Measurements from ENCODE around the gene MACO1.

The MACO1 gene

GRCh38 chr1:25473653-25474225 lies 43.0 kb downstream of the MACO1 start:
- H3K27ac ChIP-seq (ENCODE audit: low read depth, low read length) = no peak overlapping the region
- peaks cover 0 to 20% of the 10 kb centered on the region in 2 donors for H3K4me1 ChIP-seq (ENCODE audit: control insufficient read depth in 1 of 2, insufficient read depth in 2 of 2, low read length in 2 of 2)
- no peaks in the 10 kb centered on the region for H3K9me3 ChIP-seq (ENCODE audit: control insufficient read depth in 1 of 2, low read length in 2 of 2)
- no peak overlapping the region for H3K9ac ChIP-seq (ENCODE audit: low read depth in 1 of 2, low read length in 2 of 2)
- no peak overlapping the region for H3K4me3 ChIP-seq (ENCODE audit: low read depth in 1 of 2, low read length in 2 of 2)
- no peaks in the 10 kb centered on the region for H3K27me3 ChIP-seq (ENCODE audit: control insufficient read depth in 1 of 2, insufficient read depth in 2 of 2, low read length in 2 of 2)
- H3K36me3 ChIP-seq (ENCODE audit: control insufficient read depth in 1 of 2, insufficient read depth in 2 of 2, low read length in 2 of 2) = peaks cover 3% of the 10 kb centered on the region in 2 donors

DNA sequence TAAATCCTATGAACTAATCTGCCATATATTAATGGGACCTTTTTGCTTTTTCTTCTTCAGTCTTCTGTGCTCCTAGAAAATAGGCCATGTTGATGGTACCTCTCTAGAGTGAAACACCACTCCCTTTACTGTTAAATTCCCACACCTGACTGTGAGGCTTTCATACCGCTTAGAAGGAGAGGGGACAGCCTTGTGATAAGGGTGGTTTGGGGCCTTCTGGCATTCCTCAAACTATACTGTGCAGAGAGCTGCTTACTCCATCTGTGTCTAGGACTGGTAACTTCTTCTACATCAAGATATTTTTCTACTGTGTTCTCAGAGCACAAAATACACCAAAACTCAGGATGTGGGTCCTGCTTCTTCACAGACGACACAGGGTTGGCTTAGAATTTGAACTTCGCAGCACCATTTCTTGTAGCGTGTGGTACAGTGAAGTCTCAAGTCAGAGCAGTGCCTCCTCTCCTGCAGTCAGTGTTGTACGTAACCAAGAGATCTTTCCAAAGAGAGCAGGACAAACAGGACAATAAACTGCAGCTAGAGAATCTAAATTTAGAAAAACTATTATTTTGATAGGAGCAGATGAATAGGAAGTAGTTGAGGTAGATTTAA lies 43.8 kb downstream of the MACO1 start:
- no peak overlapping the region for H3K4me3 ChIP-seq (ENCODE audit: low read depth in 1 of 2, low read length in 2 of 2)
- peaks cover 0 to 23% of the 10 kb centered on the region in 2 donors for H3K4me1 ChIP-seq (ENCODE audit: control insufficient read depth in 1 of 2, insufficient read depth in 2 of 2, low read length in 2 of 2)
- no peaks in the 10 kb centered on the region for H3K27me3 ChIP-seq (ENCODE audit: control insufficient read depth in 1 of 2, insufficient read depth in 2 of 2, low read length in 2 of 2)
- H3K27ac ChIP-seq (ENCODE audit: low read depth, low read length) = no peak overlapping the region
- peaks cover 3% of the 10 kb centered on the region in 2 donors for H3K36me3 ChIP-seq (ENCODE audit: control insufficient read depth in 1 of 2, insufficient read depth in 2 of 2, low read length in 2 of 2)
- no peaks in the 10 kb centered on the region for H3K9me3 ChIP-seq (ENCODE audit: control insufficient read depth in 1 of 2, low read length in 2 of 2)
- H3K9ac ChIP-seq (ENCODE audit: low read depth in 1 of 2, low read length in 2 of 2) = no peak overlapping the region

- Histone ChIP-seq H3K27ac (ENCODE audit: low read depth, low read length) (no peak overlapping the region), H3K4me3 (ENCODE audit: low read depth in 1 of 2, low read length in 2 of 2) (no peak overlapping the region), H3K4me1 (ENCODE audit: control insufficient read depth in 1 of 2, insufficient read depth in 2 of 2, low read length in 2 of 2) (peaks cover 0 to 23% of the 10 kb centered on the region in 2 donors)
These were observed 45.7 kb downstream of the MACO1 start for GRCh38 chr1:25476186-25477097.

DNA sequence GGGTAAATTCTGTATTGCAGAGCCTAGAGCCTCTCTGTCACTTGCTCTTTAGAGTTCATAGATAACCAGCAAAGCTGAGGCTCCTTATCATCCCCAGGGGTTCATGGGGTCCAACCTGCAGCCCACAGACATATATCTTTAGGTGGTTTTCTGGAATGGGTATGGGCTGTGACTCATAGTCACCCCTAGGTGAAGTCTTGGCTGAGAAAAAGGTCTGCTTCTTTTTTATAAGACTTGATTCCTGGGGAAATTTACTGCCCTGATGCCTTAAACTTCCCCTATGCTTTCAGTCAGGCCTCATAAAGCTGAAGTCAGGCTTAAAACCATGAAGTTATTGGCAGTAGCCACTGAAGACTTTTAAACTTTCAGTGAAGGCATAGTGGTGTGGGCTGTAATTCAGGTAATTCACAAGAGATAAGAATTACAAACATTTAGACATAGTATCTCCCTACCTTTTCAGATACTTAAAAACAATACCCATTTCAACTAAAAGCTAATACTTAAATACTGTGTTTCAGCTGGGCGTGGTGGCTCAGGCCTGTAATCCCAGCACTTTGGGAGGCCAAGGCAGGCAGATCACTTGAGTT lies 46.8 kb downstream of the MACO1 start:
- H3K36me3 ChIP-seq (ENCODE audit: control insufficient read depth in 1 of 2, insufficient read depth in 2 of 2, low read length in 2 of 2) = peaks cover 0 to 2% of the 10 kb centered on the region in 2 donors
- H3K9me3 ChIP-seq (ENCODE audit: control insufficient read depth in 1 of 2, low read length in 2 of 2) = no peaks in the 10 kb centered on the region
- no peak overlapping the region for H3K27ac ChIP-seq (ENCODE audit: low read depth, low read length)
- no peak overlapping the region for H3K9ac ChIP-seq (ENCODE audit: low read depth in 1 of 2, low read length in 2 of 2)
- no peak overlapping the region for H3K4me3 ChIP-seq (ENCODE audit: low read depth in 1 of 2, low read length in 2 of 2)
- H3K27me3 ChIP-seq (ENCODE audit: control insufficient read depth in 1 of 2, insufficient read depth in 2 of 2, low read length in 2 of 2) = no peaks in the 10 kb centered on the region
- peaks cover 0 to 23% of the 10 kb centered on the region in 2 donors for H3K4me1 ChIP-seq (ENCODE audit: control insufficient read depth in 1 of 2, insufficient read depth in 2 of 2, low read length in 2 of 2)

More at GRCh38 chr1:25476186-25477097, 45.7 kb downstream of the MACO1 start:
- no peaks in the 10 kb centered on the region for H3K27me3 ChIP-seq (ENCODE audit: control insufficient read depth in 1 of 2, insufficient read depth in 2 of 2, low read length in 2 of 2)
- H3K9ac ChIP-seq (ENCODE audit: low read depth in 1 of 2, low read length in 2 of 2) = no peak overlapping the region
- no peaks in the 10 kb centered on the region for H3K9me3 ChIP-seq (ENCODE audit: control insufficient read depth in 1 of 2, low read length in 2 of 2)
- peaks cover 0 to 3% of the 10 kb centered on the region in 2 donors for H3K36me3 ChIP-seq (ENCODE audit: control insufficient read depth in 1 of 2, insufficient read depth in 2 of 2, low read length in 2 of 2)

DNA sequence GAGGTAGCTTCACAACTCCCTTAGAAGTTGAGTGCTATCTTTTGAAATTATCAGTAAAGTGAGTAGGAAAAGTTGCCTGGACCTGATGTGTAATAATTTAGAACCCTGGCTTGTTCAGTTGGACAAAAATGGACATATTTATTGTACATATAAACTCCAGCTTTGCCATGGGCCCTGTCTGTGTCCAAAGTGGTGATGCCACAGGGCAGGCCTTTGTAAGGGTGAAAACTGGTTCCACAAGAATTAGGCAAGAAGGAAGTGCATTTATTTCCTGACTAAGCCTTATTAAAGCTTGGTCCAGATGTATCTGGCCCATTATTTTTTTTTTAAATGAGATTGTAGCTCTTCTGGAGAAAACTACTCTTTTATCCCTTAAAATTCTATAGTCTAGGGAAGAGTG lies 47.9 kb downstream of the MACO1 start:
- no peaks in the 10 kb centered on the region for H3K9me3 ChIP-seq (ENCODE audit: control insufficient read depth in 1 of 2, low read length in 2 of 2)
- peaks cover 0 to 23% of the 10 kb centered on the region in 2 donors for H3K4me1 ChIP-seq (ENCODE audit: control insufficient read depth in 1 of 2, insufficient read depth in 2 of 2, low read length in 2 of 2)
- no peak overlapping the region for H3K27ac ChIP-seq (ENCODE audit: low read depth, low read length)
- no peak overlapping the region for H3K4me3 ChIP-seq (ENCODE audit: low read depth in 1 of 2, low read length in 2 of 2)
- H3K9ac ChIP-seq (ENCODE audit: low read depth in 1 of 2, low read length in 2 of 2) = no peak overlapping the region
- H3K27me3 ChIP-seq (ENCODE audit: control insufficient read depth in 1 of 2, insufficient read depth in 2 of 2, low read length in 2 of 2) = no peaks in the 10 kb centered on the region
- H3K36me3 ChIP-seq (ENCODE audit: control insufficient read depth in 1 of 2, insufficient read depth in 2 of 2, low read length in 2 of 2) = peaks cover 0 to 4% of the 10 kb centered on the region in 2 donors

- Histone ChIP-seq H3K9ac (ENCODE audit: low read depth in 1 of 2, low read length in 2 of 2) (no peak overlapping the region), H3K27ac (ENCODE audit: low read depth, low read length) (no peak overlapping the region), H3K4me3 (ENCODE audit: low read depth in 1 of 2, low read length in 2 of 2) (no peak overlapping the region), H3K9me3 (ENCODE audit: control insufficient read depth in 1 of 2, low read length in 2 of 2) (no peaks in the 10 kb centered on the region), H3K27me3 (ENCODE audit: control insufficient read depth in 1 of 2, insufficient read depth in 2 of 2, low read length in 2 of 2) (no peaks in the 10 kb centered on the region), H3K36me3 (ENCODE audit: control insufficient read depth in 1 of 2, insufficient read depth in 2 of 2, low read length in 2 of 2) (peaks cover 6 to 25% of the 10 kb centered on the region in 2 donors), H3K4me1 (ENCODE audit: control insufficient read depth in 1 of 2, insufficient read depth in 2 of 2, low read length in 2 of 2) (peaks cover 0 to 16% of the 10 kb centered on the region in 2 donors)
These were observed 50.9 kb downstream of the MACO1 start for GRCh38 chr1:25481625-25482024.

- Histone ChIP-seq H3K9ac (ENCODE audit: low read depth in 1 of 2, low read length in 2 of 2) (no peak overlapping the region), H3K4me3 (ENCODE audit: low read depth in 1 of 2, low read length in 2 of 2) (no peak overlapping the region), H3K4me1 (ENCODE audit: control insufficient read depth in 1 of 2, insufficient read depth in 2 of 2, low read length in 2 of 2) (peaks cover 0 to 12% of the 10 kb centered on the region in 2 donors), H3K27me3 (ENCODE audit: control insufficient read depth in 1 of 2, insufficient read depth in 2 of 2, low read length in 2 of 2) (no peaks in the 10 kb centered on the region), H3K27ac (ENCODE audit: low read depth, low read length) (no peak overlapping the region), H3K9me3 (ENCODE audit: control insufficient read depth in 1 of 2, low read length in 2 of 2) (no peaks in the 10 kb centered on the region), H3K36me3 (ENCODE audit: control insufficient read depth in 1 of 2, insufficient read depth in 2 of 2, low read length in 2 of 2) (peaks cover 11 to 28% of the 10 kb centered on the region in 2 donors)
These were observed 51.5 kb downstream of the MACO1 start for GRCh38 chr1:25482211-25482610.

DNA sequence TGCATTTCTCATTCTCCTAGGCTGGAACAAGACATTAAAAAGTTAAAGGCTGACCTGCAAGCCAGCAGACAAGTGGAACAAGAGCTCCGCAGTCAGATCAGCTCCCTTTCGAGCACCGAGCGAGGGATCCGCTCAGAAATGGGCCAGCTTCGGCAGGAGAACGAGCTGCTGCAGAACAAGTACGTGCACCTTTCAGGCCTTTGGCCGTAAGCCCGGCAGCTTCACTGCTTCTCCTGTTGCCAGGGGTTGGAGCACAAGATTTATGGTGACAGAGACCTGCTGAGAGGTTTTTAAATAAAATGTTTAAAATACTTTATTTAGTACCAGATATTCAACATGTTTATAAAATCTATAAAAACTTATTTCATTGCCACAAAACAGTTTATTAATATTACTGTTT lies 53.4 kb downstream of the MACO1 start:
- peaks cover 11 to 29% of the 10 kb centered on the region in 2 donors for H3K36me3 ChIP-seq (ENCODE audit: control insufficient read depth in 1 of 2, insufficient read depth in 2 of 2, low read length in 2 of 2)
- H3K9ac ChIP-seq (ENCODE audit: low read depth in 1 of 2, low read length in 2 of 2) = no peak overlapping the region
- H3K9me3 ChIP-seq (ENCODE audit: control insufficient read depth in 1 of 2, low read length in 2 of 2) = no peaks in the 10 kb centered on the region
- no peaks in the 10 kb centered on the region for H3K4me1 ChIP-seq (ENCODE audit: control insufficient read depth in 1 of 2, insufficient read depth in 2 of 2, low read length in 2 of 2)
- no peak overlapping the region for H3K27ac ChIP-seq (ENCODE audit: low read depth, low read length)
- no peaks in the 10 kb centered on the region for H3K27me3 ChIP-seq (ENCODE audit: control insufficient read depth in 1 of 2, insufficient read depth in 2 of 2, low read length in 2 of 2)
- no peak overlapping the region for H3K4me3 ChIP-seq (ENCODE audit: low read depth in 1 of 2, low read length in 2 of 2)

GRCh38 chr1:25484533-25484932 lies 53.8 kb downstream of the MACO1 start:
- Histone ChIP-seq H3K27me3 (ENCODE audit: control insufficient read depth in 1 of 2, insufficient read depth in 2 of 2, low read length in 2 of 2) (no peaks in the 10 kb centered on the region), H3K36me3 (ENCODE audit: control insufficient read depth in 1 of 2, insufficient read depth in 2 of 2, low read length in 2 of 2) (peaks cover 15 to 33% of the 10 kb centered on the region in 2 donors), H3K9me3 (ENCODE audit: control insufficient read depth in 1 of 2, low read length in 2 of 2) (no peaks in the 10 kb centered on the region), H3K4me1 (ENCODE audit: control insufficient read depth in 1 of 2, insufficient read depth in 2 of 2, low read length in 2 of 2) (no peaks in the 10 kb centered on the region), H3K9ac (ENCODE audit: low read depth in 1 of 2, low read length in 2 of 2) (no peak overlapping the region), H3K27ac (ENCODE audit: low read depth, low read length) (no peak overlapping the region), H3K4me3 (ENCODE audit: low read depth in 1 of 2, low read length in 2 of 2) (no peak overlapping the region)

All from duodenal mucosa (tissue), 2 donors.